ENCODE measurements around the gene PBRM1. TPM values are rescaled to one million over a fixed set of nuclear protein-coding genes. Genes with fewer than 3 reads are reported as not detected.
"Not testable (repeated sequence)": the region's sequence is repeated elsewhere in the genome, so short reads cannot be mapped to it uniquely, and the experiment has no call there.

Gene PBRM1
- total and polyA plus RNA-seq, 2 donors (not counting 3 experiments of a cell fraction or from before 2014, with no cell fraction given) = 26.7 to 87.1 TPM

- Histone ChIP-seq H3K9me1 (replicated peaks; ENCODE audit: control insufficient read depth, extremely low read depth, insufficient read depth, low read length) (no peaks in the 10 kb centered on the region), H3K9me3 (replicated peaks; ENCODE audit: control insufficient read depth, insufficient read depth, low read length) (no peaks in the 10 kb centered on the region), H3K27ac (ENCODE audit: insufficient read depth, low read depth, low read length) (no peak overlapping the region), H3K79me2 (ENCODE audit: control insufficient read depth, insufficient read depth, low read length) (peaks cover 48% of the 10 kb centered on the region), H3K36me3 (ENCODE audit: control insufficient read depth in 2 of 2, extremely low read depth in 1 of 2, insufficient read depth in 2 of 2, low read length in 2 of 2) (peaks cover 17 to 23% of the 10 kb centered on the region in 2 experiments), H3K4me3 (replicated peaks in 1 of 3; ENCODE audit: insufficient read depth in 1 of 3, low read depth in 1 of 3, low read length in 3 of 3) (no peak overlapping the region), H4K20me1 (replicated peaks; ENCODE audit: control insufficient read depth, extremely low read depth, insufficient read depth, low read length) (peaks cover 2% of the 10 kb centered on the region), H3K9ac (replicated peaks; ENCODE audit: extremely low read depth, insufficient read depth, low read length) (no peak overlapping the region), H3K4me1 (ENCODE audit: control insufficient read depth, extremely low read depth, insufficient read depth, low read length) (no peaks in the 10 kb centered on the region), H2AFZ (ENCODE audit: low read depth, low read length) (no peak overlapping the region), H3K27me3 (ENCODE audit: control insufficient read depth in 2 of 2, insufficient read depth in 2 of 2, low read length in 2 of 2) (no peaks in the 10 kb centered on the region), H3K4me2 (ENCODE audit: insufficient read depth, low read length) (no peak overlapping the region)
- DNase-seq (ENCODE audit: low read depth, low spot score) (no peak), FAIRE-seq (no peak)
- ChIA-PET POLR2A (no interaction called here), CTCF (no interaction called here)
- TF ChIP-seq POLR2AphosphoS5 (IDR thresholded peaks at IDR 0.05; ENCODE audit: insufficient read depth, low read depth, low read length) = no peak
- TF ChIP-seq FOS (IDR thresholded peaks at IDR 0.05; ENCODE audit: borderline replicate concordance, insufficient read depth, low read length) = no peak
- TF ChIP-seq CTCF (IDR thresholded peaks at IDR 0.05; ENCODE audit: extremely low read depth in 1 of 2, insufficient read depth in 1 of 2, low read depth in 1 of 2, low read length in 2 of 2) = no peak
- TF ChIP-seq GATA2 (IDR thresholded peaks at IDR 0.05; ENCODE audit: insufficient read depth, insufficient read length, low read depth, low read length) = no peak
- TF ChIP-seq EZH2 (IDR thresholded peaks at IDR 0.05; ENCODE audit: borderline replicate concordance, low read depth, low read length, severe bottlenecking) = no peak
- TF ChIP-seq JUN (IDR thresholded peaks at IDR 0.05; ENCODE audit: borderline replicate concordance, insufficient read depth, insufficient read length, low read depth) = no peak
- TF ChIP-seq MYC (IDR thresholded peaks at IDR 0.05; ENCODE audit: low read depth, low read length) = no peak
- TF ChIP-seq MAX (IDR thresholded peaks at IDR 0.05; ENCODE audit: insufficient read depth, insufficient read length) = no peak
- no peak for TF ChIP-seq POLR2A (IDR thresholded peaks at IDR 0.05; ENCODE audit: low read depth, low read length)
- dilution Hi-C loops (cut with MboI; ENCODE audit: extremely low pct_ligation_motif_present, low sequenced_read_pairs) (no loop called here), intact Hi-C loops (cut with micrococcal nuclease) (no loop called here)
- BruUV-seq (replicated peaks) = no TSS peak
Measured at GRCh38 chr3:52678265-52679198, 7.2 kb downstream of the PBRM1 start.

- H3K4me3 ChIP-seq (replicated peaks in 1 of 3; ENCODE audit: insufficient read depth in 1 of 3, low read depth in 1 of 3, low read length in 3 of 3); dilution Hi-C loops (cut with MboI; ENCODE audit: extremely low pct_ligation_motif_present, low sequenced_read_pairs); H2AFZ ChIP-seq (ENCODE audit: low read depth, low read length); CTCF ChIA-PET; FAIRE-seq; H3K4me1 ChIP-seq (ENCODE audit: control insufficient read depth, extremely low read depth, insufficient read depth, low read length); DNase-seq (ENCODE audit: low read depth, low spot score); H3K27ac ChIP-seq (ENCODE audit: insufficient read depth, low read depth, low read length); BruUV-seq (replicated peaks); H4K20me1 ChIP-seq (replicated peaks; ENCODE audit: control insufficient read depth, extremely low read depth, insufficient read depth, low read length); H3K9ac ChIP-seq (replicated peaks; ENCODE audit: extremely low read depth, insufficient read depth, low read length); H3K9me3 ChIP-seq (replicated peaks; ENCODE audit: control insufficient read depth, insufficient read depth, low read length); H3K27me3 ChIP-seq (ENCODE audit: control insufficient read depth in 2 of 2, insufficient read depth in 2 of 2, low read length in 2 of 2); H3K4me2 ChIP-seq (ENCODE audit: insufficient read depth, low read length); H3K9me1 ChIP-seq (replicated peaks; ENCODE audit: control insufficient read depth, extremely low read depth, insufficient read depth, low read length); intact Hi-C loops (cut with micrococcal nuclease): not testable (repeated sequence)
- POLR2A ChIA-PET = interaction anchor here (0.7 kb wide), 1 partner anchor 520 kb away, joined by 10 read pairs; no protein-coding TSS in a partner anchor
- peaks cover 21 to 26% of the 10 kb centered on the region in 2 experiments for H3K36me3 ChIP-seq (ENCODE audit: control insufficient read depth in 2 of 2, extremely low read depth in 1 of 2, insufficient read depth in 2 of 2, low read length in 2 of 2)
- peaks cover 27% of the 10 kb centered on the region for H3K79me2 ChIP-seq (ENCODE audit: control insufficient read depth, insufficient read depth, low read length)
Measured at GRCh38 chr3:52676201-52676600, 9.5 kb downstream of the PBRM1 start.
